CD4-positive, alpha-beta memory T cell (primary cell): ENCODE measurements around the gene GFPT1. TPM values are rescaled to one million over a fixed set of nuclear protein-coding genes. Genes with fewer than 3 reads are reported as not detected.
"Not testable (repeated sequence)": the region's sequence is repeated elsewhere in the genome, so short reads cannot be mapped to it uniquely, and the experiment has no call there.

ENCODE experiments used
- CTCF ChIA-PET: fragments of 350-600 bp; sonication (Branson Sonifier 250); formaldehyde crosslinking; loops from one replicate; lab custom pipeline; 2021; ENCODE audit warnings: inconsistent platforms; ENCODE audit not compliant: partially characterized antibody; lab: Charles Lee
- POLR2A ChIA-PET: fragments of 350-600 bp; sonication (Branson Sonifier 250); formaldehyde crosslinking; loops from one replicate; lab custom pipeline; 2021; ENCODE audit not compliant: partially characterized antibody; lab: Charles Lee
- DNase-seq, 5 donors: peaks; one replicate each; pipeline versions ENCODE4 v3.0.0 to v3.0.0-alpha.2; 2020 to 2022; ENCODE audit warnings: mixed read lengths in 1 of 5
- H3K27ac ChIP-seq: one replicate; pipeline ENCODE4 v1.7.0; 2013; ENCODE audit warnings: low read depth, low read length
- H3K27me3 ChIP-seq: 2 replicates; pipeline ENCODE4 v1.7.0; 2013; ENCODE audit warnings: mild to moderate bottlenecking, low read length, moderate library complexity; ENCODE audit not compliant: insufficient read depth
- H3K36me3 ChIP-seq: 2 replicates; pipeline ENCODE4 v1.7.0; 2013; ENCODE audit warnings: mild to moderate bottlenecking, low read length, moderate library complexity; ENCODE audit not compliant: insufficient read depth
- H3K4me1 ChIP-seq: 2 replicates; pipeline ENCODE4 v1.7.0; 2013; ENCODE audit warnings: mild to moderate bottlenecking, low read length, moderate library complexity; ENCODE audit not compliant: insufficient read depth
- H3K4me3 ChIP-seq, 2 donors: one replicate each; pipeline ENCODE4 v1.7.0; 2013; ENCODE audit warnings: low read length in 2 of 2, mild to moderate bottlenecking in 1 of 2
- H3K9me3 ChIP-seq, 2 donors: one replicate each; pipeline ENCODE4 v1.7.0; 2013; ENCODE audit warnings: low read length in 2 of 2, control low read depth in 1 of 2; ENCODE audit not compliant: control insufficient read depth in 1 of 2
- H3K27ac Mint-ChIP-seq, 7 donors: one replicate each; pipeline ENCODE4 v1.8.0; 2020 to 2021; ENCODE audit warnings: mixed read lengths in 7 of 7, mild to moderate bottlenecking in 6 of 7, inconsistent platforms in 3 of 7, moderate library complexity in 3 of 7
- H3K27me3 Mint-ChIP-seq, 2 donors: one replicate each; pipeline ENCODE4 v1.8.0; 2020 to 2021; ENCODE audit warnings: mixed read lengths in 2 of 2
- H3K36me3 Mint-ChIP-seq, 2 donors: one replicate each; pipeline ENCODE4 v1.8.0; 2020 to 2021; ENCODE audit warnings: mixed read lengths in 2 of 2, inconsistent platforms in 1 of 2, mild to moderate bottlenecking in 1 of 2
- H3K4me1 Mint-ChIP-seq, 4 donors: one replicate each; pipeline ENCODE4 v1.8.0; 2020 to 2021; ENCODE audit warnings: mixed read lengths in 4 of 4, mild to moderate bottlenecking in 1 of 4
- H3K4me3 Mint-ChIP-seq, 8 donors: one replicate each; pipeline ENCODE4 v1.8.0; 2020 to 2021; ENCODE audit warnings: mixed read lengths in 8 of 8, mild to moderate bottlenecking in 7 of 8, moderate library complexity in 6 of 8, inconsistent platforms in 3 of 8
- H3K9me3 Mint-ChIP-seq, 8 donors: one replicate each; pipeline ENCODE4 v1.8.0; 2020 to 2021; ENCODE audit warnings: mixed read lengths in 8 of 8, mild to moderate bottlenecking in 5 of 8, inconsistent platforms in 3 of 8, moderate library complexity in 1 of 8
- intact Hi-C: fragments of 100-400 bp; cut with micrococcal nuclease; formaldehyde crosslinking; loops from one replicate; pipeline ENCODE4 v1.15.1; 2023
- polyA plus RNA-seq, 2 donors: library from polyadenylated mRNA; unstranded; fragments of 300-500 nt; fragmentation: Illumina TruSeq; gene quantifications; one replicate each; pipeline ENCODE4 v1.2.3, GENCODE V29; 2021
- total RNA-seq, 2 experiments: library from RNA; stranded (reverse); gene quantifications; one replicate each; pipeline ENCODE4 v1.2.3, GENCODE V29; 2021

GFPT1 gene
- total and polyA plus RNA-seq, 4 experiments from 2014 or later: 8.4 to 25.8 (median 18.8) TPM

GRCh38 chr2:69359371-69359770 lies 27.7 kb downstream of the GFPT1 start:
- Histone ChIP-seq H3K36me3 (peaks cover 39% of the 10 kb centered on the region), H3K4me3 (no peak overlapping the region), H3K4me1 (no peaks in the 10 kb centered on the region), H3K27me3 (no peaks in the 10 kb centered on the region), H3K27ac (no peak overlapping the region), H3K9me3 (no peaks in the 10 kb centered on the region)
- Mint-ChIP-seq H3K4me3 (no peak overlapping the region), H3K27ac (no peak overlapping the region), H3K4me1 (peaks cover 0 to 2% (median 0%) of the 10 kb centered on the region in 4 donors), H3K27me3 (no peaks in the 10 kb centered on the region), H3K36me3 (peaks cover 41 to 63% of the 10 kb centered on the region in 2 donors), H3K9me3 (no peaks in the 10 kb centered on the region)
- no peak for DNase-seq
- intact Hi-C loops: no loop called here
- CTCF ChIA-PET: interaction anchor here (1.1 to 1.3 kb wide), 2 partner anchors 10 to 20 kb away, joined by 3 read pairs; no protein-coding TSS in a partner anchor
- POLR2A ChIA-PET: no interaction called here

GRCh38 chr2:69358914-69359313 lies 28.1 kb downstream of the GFPT1 start:
- Histone ChIP-seq H3K36me3 (peaks cover 39% of the 10 kb centered on the region), H3K4me1 (no peaks in the 10 kb centered on the region), H3K4me3 (no peak overlapping the region), H3K9me3 (no peaks in the 10 kb centered on the region), H3K27me3 (no peaks in the 10 kb centered on the region), H3K27ac (no peak overlapping the region)
- Mint-ChIP-seq H3K36me3 (peaks cover 45 to 67% of the 10 kb centered on the region in 2 donors), H3K27me3 (no peaks in the 10 kb centered on the region), H3K4me1 (peaks cover 0 to 2% (median 0%) of the 10 kb centered on the region in 4 donors), H3K9me3 (no peaks in the 10 kb centered on the region), H3K4me3 (no peak overlapping the region), H3K27ac (no peak overlapping the region)
- intact Hi-C loops: no loop called here
- DNase-seq: no peak
- POLR2A ChIA-PET: no interaction called here
- CTCF ChIA-PET: interaction anchor here (0.6 to 1.1 kb wide), 2 partner anchors 20 to 206 kb away, joined by 3 read pairs; no protein-coding TSS in a partner anchor

DNA sequence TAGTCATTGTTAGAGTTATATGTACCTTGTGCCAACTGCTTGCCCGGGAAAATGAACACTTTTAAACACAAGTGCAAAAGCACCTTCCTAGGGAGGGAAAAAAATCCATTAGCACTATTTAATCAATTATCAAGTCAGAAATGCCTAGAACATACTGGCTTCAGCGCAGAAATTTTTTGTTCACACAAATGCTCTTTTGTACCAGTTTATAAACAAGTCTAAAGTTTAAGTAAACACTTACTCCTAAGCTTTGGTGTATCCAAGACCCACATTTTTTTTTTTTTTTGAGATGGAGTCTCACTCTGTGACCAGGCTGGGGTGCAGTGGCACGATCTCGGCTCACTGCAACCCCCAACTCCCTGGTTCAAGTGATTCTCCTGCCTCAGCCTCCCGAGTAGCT lies 30.6 kb downstream of the GFPT1 start:
- Histone ChIP-seq H3K9me3 (no peaks in the 10 kb centered on the region), H3K4me3 (no peak overlapping the region), H3K4me1 (no peaks in the 10 kb centered on the region), H3K36me3 (peaks cover 32% of the 10 kb centered on the region), H3K27me3 (no peaks in the 10 kb centered on the region), H3K27ac (no peak overlapping the region)
- intact Hi-C loops: no loop called here
- ChIA-PET POLR2A (no interaction called here), CTCF (no interaction called here)
- DNase-seq: no peak
- Mint-ChIP-seq H3K36me3 (peaks cover 35 to 65% of the 10 kb centered on the region in 2 donors), H3K27me3 (no peaks in the 10 kb centered on the region), H3K4me3 (no peak overlapping the region), H3K4me1 (peaks cover 0 to 2% (median 0%) of the 10 kb centered on the region in 4 donors), H3K27ac (peak overlapping the region in 1 of 7 donors; percentile 22), H3K9me3 (no peaks in the 10 kb centered on the region)

DNA sequence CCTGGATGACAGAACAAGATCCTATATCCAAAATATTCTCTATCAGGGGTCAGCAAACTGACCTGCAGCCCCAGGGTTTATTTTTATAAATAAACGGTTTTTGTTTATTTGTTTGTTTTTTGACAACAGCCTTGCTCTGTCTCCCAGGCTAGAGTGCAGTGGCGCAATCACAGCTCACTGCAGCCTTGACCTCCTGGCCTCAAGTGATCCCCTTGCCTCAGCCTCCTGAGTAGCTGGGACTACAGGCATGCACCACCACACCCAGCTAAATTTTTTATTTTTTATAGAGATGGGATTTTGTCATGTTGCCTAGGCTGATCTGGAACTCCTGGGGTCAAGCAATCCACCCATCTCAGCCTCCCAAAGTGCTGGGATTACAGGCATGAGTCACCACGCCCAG lies 32.1 kb downstream of the GFPT1 start:
- H3K4me3 Mint-ChIP-seq, H3K4me3 ChIP-seq, H3K9me3 Mint-ChIP-seq, H3K4me1 Mint-ChIP-seq, DNase-seq, CTCF ChIA-PET, intact Hi-C loops, H3K27ac Mint-ChIP-seq, H3K27me3 ChIP-seq, POLR2A ChIA-PET, H3K9me3 ChIP-seq, H3K4me1 ChIP-seq, H3K27ac ChIP-seq, H3K27me3 Mint-ChIP-seq: not testable (repeated sequence)
- peaks cover 29% of the 10 kb centered on the region for H3K36me3 ChIP-seq
- peaks cover 37 to 63% of the 10 kb centered on the region in 2 donors for H3K36me3 Mint-ChIP-seq

DNA sequence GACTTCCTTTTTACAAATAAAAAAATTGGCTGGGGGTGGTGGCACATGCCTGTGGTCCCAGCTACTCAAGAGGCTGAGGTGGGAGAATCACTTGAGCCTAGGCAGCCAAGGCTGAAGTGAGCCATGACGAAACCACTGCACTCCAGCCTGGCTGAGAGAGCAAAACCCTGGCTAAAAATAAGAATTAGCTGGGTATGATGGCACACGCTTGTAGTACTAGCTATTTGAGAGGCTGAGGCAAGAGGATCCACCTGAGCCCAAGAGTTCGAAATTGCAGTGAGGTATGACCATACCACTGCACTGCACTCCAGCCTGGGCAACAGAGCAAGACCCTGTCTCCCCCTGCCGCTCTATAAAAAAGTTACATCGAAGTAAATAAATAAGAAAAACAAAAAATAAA lies 33.7 kb downstream of the GFPT1 start:
- DNase-seq: no peak
- Mint-ChIP-seq H3K27me3 (no peaks in the 10 kb centered on the region), H3K4me1 (peaks cover 0 to 5% (median 0%) of the 10 kb centered on the region in 4 donors), H3K9me3 (no peaks in the 10 kb centered on the region), H3K27ac (no peak overlapping the region), H3K36me3 (peaks cover 48 to 66% of the 10 kb centered on the region in 2 donors), H3K4me3 (no peak overlapping the region)
- Histone ChIP-seq H3K27me3 (no peaks in the 10 kb centered on the region), H3K4me3 (no peak overlapping the region), H3K27ac (no peak overlapping the region), H3K4me1 (no peaks in the 10 kb centered on the region), H3K36me3 (peaks cover 37% of the 10 kb centered on the region), H3K9me3 (no peaks in the 10 kb centered on the region)
- POLR2A ChIA-PET: no interaction called here
- CTCF ChIA-PET: no interaction called here
- intact Hi-C loops: no loop called here

GRCh38 chr2:69348781-69349180 lies 38.2 kb downstream of the GFPT1 start:
- no peaks in the 10 kb centered on the region for H3K9me3 Mint-ChIP-seq
- no peaks in the 10 kb centered on the region for H3K27me3 Mint-ChIP-seq
- H3K4me3 Mint-ChIP-seq: no peak overlapping the region
- H3K4me1 Mint-ChIP-seq: peaks cover 0 to 5% (median 0%) of the 10 kb centered on the region in 4 donors
- H3K4me3 ChIP-seq: no peak overlapping the region
- no peaks in the 10 kb centered on the region for H3K27me3 ChIP-seq
- peaks cover 35% of the 10 kb centered on the region for H3K36me3 ChIP-seq
- intact Hi-C loops: no loop called here
- CTCF ChIA-PET: interaction anchor here (1.3 kb wide), 1 partner anchor 376 kb away, joined by 3 read pairs; no protein-coding TSS in a partner anchor
- no peak overlapping the region for H3K27ac ChIP-seq
- H3K27ac Mint-ChIP-seq: peak overlapping the region in 1 of 7 donors; percentile 19
- DNase-seq: no peak
- peaks cover 44 to 60% of the 10 kb centered on the region in 2 donors for H3K36me3 Mint-ChIP-seq
- no peaks in the 10 kb centered on the region for H3K4me1 ChIP-seq
- POLR2A ChIA-PET: no interaction called here
- H3K9me3 ChIP-seq: no peaks in the 10 kb centered on the region

- H3K27me3 Mint-ChIP-seq: no peaks in the 10 kb centered on the region
- intact Hi-C loops: no loop called here
- no peaks in the 10 kb centered on the region for H3K9me3 Mint-ChIP-seq
- H3K36me3 ChIP-seq: peaks cover 52% of the 10 kb centered on the region
- no peak overlapping the region for H3K4me3 Mint-ChIP-seq
- H3K27ac ChIP-seq: no peak overlapping the region
- H3K9me3 ChIP-seq: no peaks in the 10 kb centered on the region
- H3K4me1 Mint-ChIP-seq: peaks cover 0 to 5% (median 0%) of the 10 kb centered on the region in 4 donors
- ChIA-PET CTCF (interaction anchor here (0.6 kb wide), 1 partner anchor 8 kb away, joined by 4 read pairs; no protein-coding TSS in a partner anchor), POLR2A (no interaction called here)
- no peak overlapping the region for H3K27ac Mint-ChIP-seq
- no peaks in the 10 kb centered on the region for H3K27me3 ChIP-seq
- no peak overlapping the region for H3K4me3 ChIP-seq
- H3K36me3 Mint-ChIP-seq: peaks cover 59 to 73% of the 10 kb centered on the region in 2 donors
- DNase-seq: no peak
- no peaks in the 10 kb centered on the region for H3K4me1 ChIP-seq
Measured at GRCh38 chr2:69345434-69345833, 41.6 kb downstream of the GFPT1 start.
